ENCODE data around the gene PSMC3IP.

Gene PSMC3IP

DNA sequence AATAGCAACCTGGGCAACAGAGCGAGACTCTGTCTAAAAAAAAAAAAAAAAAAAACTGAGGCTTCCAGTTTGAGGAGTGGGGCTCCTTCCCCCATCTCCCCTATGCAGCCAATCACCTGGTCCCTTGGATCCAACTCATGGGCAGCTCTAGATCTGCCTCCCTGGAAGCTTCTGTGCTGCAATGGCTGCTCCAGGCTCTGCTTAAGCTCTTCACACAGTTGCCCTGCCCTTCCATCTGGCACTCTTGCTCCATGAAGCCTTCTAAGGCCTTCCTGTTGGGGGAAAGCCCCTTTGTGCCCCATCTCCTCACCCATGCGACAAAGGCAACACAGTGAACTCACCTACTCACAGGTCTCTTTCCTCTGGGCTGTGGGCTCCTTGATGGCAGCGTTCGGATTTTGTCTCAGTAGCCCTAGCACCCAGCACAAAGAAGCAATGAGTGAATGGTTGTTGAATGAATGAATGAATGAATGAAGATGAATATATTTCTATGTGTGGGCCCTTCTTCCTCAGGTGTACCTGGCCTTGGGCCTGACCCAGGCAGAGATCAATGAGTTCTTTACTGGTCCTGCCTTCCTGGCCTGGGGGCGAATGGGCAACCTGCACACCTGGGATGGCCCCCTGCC is 39.6 kb downstream of the PSMC3IP start:
- TF ChIP-seq EGR1 (IDR thresholded peaks at IDR 0.05) (no peak), TCF12 (IDR thresholded peaks at IDR 0.05; ENCODE audit: low read depth) (no peak), ZBTB7A (IDR thresholded peaks at IDR 0.05; ENCODE audit: low read depth) (no peak), YY1 (IDR thresholded peaks at IDR 0.05; ENCODE audit: low read depth) (no peak), FOXM1 (IDR thresholded peaks at IDR 0.05; ENCODE audit: borderline replicate concordance, low read depth) (no peak), RAD21 (IDR thresholded peaks at IDR 0.05; ENCODE audit: low read depth) (no peak), EP300 (IDR thresholded peaks at IDR 0.05; ENCODE audit: borderline replicate concordance) (no peak), TEAD4 (IDR thresholded peaks at IDR 0.05) (no peak), NFIC (IDR thresholded peaks at IDR 0.05) (no peak), CEBPB (IDR thresholded peaks at IDR 0.05) (no peak), TAF1 (IDR thresholded peaks at IDR 0.05; ENCODE audit: low read depth) (no peak), CREB1 (IDR thresholded peaks at IDR 0.05; ENCODE audit: low read depth) (no peak)
- TF ChIP-seq, protein P1, sequence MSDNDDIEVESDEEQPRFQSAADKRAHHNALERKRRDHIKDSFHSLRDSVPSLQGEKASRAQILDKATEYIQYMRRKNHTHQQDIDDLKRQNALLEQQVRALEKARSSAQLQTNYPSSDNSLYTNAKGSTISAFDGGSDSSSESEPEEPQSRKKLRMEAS (IDR thresholded peaks at IDR 0.05) = no peak
- TF ChIP-seq, protein P2, sequence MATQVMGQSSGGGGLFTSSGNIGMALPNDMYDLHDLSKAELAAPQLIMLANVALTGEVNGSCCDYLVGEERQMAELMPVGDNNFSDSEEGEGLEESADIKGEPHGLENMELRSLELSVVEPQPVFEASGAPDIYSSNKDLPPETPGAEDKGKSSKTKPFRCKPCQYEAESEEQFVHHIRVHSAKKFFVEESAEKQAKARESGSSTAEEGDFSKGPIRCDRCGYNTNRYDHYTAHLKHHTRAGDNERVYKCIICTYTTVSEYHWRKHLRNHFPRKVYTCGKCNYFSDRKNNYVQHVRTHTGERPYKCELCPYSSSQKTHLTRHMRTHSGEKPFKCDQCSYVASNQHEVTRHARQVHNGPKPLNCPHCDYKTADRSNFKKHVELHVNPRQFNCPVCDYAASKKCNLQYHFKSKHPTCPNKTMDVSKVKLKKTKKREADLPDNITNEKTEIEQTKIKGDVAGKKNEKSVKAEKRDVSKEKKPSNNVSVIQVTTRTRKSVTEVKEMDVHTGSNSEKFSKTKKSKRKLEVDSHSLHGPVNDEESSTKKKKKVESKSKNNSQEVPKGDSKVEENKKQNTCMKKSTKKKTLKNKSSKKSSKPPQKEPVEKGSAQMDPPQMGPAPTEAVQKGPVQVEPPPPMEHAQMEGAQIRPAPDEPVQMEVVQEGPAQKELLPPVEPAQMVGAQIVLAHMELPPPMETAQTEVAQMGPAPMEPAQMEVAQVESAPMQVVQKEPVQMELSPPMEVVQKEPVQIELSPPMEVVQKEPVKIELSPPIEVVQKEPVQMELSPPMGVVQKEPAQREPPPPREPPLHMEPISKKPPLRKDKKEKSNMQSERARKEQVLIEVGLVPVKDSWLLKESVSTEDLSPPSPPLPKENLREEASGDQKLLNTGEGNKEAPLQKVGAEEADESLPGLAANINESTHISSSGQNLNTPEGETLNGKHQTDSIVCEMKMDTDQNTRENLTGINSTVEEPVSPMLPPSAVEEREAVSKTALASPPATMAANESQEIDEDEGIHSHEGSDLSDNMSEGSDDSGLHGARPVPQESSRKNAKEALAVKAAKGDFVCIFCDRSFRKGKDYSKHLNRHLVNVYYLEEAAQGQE (IDR thresholded peaks at IDR 0.05; ENCODE audit: low read depth) = no peak
- TF ChIP-seq, protein P3, sequence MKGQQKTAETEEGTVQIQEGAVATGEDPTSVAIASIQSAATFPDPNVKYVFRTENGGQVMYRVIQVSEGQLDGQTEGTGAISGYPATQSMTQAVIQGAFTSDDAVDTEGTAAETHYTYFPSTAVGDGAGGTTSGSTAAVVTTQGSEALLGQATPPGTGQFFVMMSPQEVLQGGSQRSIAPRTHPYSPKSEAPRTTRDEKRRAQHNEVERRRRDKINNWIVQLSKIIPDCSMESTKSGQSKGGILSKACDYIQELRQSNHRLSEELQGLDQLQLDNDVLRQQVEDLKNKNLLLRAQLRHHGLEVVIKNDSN (IDR thresholded peaks at IDR 0.05) = no peak

DNA sequence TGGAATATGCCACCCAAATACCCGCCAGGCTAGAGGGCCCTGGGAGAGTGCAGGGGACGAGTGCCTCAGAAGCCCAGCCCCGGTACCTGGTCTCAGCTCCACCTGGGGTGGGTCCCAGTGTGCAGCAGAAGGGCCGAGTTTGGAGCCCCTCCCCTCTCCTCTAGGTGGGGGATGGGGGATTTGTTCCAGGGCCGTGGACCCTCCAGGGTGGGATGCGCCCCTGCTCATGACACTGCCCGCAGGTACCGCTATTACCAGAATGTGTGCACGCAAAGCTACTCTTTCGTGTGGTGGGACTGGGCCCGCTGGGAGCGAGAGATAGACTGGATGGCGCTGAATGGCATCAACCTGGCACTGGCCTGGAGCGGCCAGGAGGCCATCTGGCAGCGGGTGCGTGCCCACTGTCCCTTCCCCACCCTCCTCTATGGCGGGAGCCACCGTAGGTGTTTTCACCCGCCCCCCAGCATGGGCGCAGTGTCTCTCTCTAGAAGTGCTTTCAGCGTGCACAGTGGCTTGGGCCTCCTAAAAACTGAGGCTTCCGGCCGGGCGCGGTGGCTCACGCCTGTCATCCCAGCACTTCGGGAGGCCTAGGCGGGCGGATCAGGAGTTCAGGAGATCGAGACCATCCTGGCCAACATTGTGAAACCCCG is 40.2 kb downstream of the PSMC3IP start:
- no peak for TF ChIP-seq ZBTB7A (IDR thresholded peaks at IDR 0.05; ENCODE audit: low read depth)
- no peak for TF ChIP-seq TCF12 (IDR thresholded peaks at IDR 0.05; ENCODE audit: low read depth)
- TF ChIP-seq CEBPB (IDR thresholded peaks at IDR 0.05) = no peak
- no peak for TF ChIP-seq YY1 (IDR thresholded peaks at IDR 0.05; ENCODE audit: low read depth)
- no peak for TF ChIP-seq EP300 (IDR thresholded peaks at IDR 0.05; ENCODE audit: borderline replicate concordance)
- TF ChIP-seq, protein P1 (IDR thresholded peaks at IDR 0.05) = no peak
- no peak for TF ChIP-seq CREB1 (IDR thresholded peaks at IDR 0.05; ENCODE audit: low read depth)
- no peak for TF ChIP-seq TEAD4 (IDR thresholded peaks at IDR 0.05)
- TF ChIP-seq FOXM1 (IDR thresholded peaks at IDR 0.05; ENCODE audit: borderline replicate concordance, low read depth) = no peak
- no peak for TF ChIP-seq TAF1 (IDR thresholded peaks at IDR 0.05; ENCODE audit: low read depth)
- no peak for TF ChIP-seq NFIC (IDR thresholded peaks at IDR 0.05)
- TF ChIP-seq, protein P2 (IDR thresholded peaks at IDR 0.05; ENCODE audit: low read depth) = no peak
- no peak for TF ChIP-seq RAD21 (IDR thresholded peaks at IDR 0.05; ENCODE audit: low read depth)

DNA sequence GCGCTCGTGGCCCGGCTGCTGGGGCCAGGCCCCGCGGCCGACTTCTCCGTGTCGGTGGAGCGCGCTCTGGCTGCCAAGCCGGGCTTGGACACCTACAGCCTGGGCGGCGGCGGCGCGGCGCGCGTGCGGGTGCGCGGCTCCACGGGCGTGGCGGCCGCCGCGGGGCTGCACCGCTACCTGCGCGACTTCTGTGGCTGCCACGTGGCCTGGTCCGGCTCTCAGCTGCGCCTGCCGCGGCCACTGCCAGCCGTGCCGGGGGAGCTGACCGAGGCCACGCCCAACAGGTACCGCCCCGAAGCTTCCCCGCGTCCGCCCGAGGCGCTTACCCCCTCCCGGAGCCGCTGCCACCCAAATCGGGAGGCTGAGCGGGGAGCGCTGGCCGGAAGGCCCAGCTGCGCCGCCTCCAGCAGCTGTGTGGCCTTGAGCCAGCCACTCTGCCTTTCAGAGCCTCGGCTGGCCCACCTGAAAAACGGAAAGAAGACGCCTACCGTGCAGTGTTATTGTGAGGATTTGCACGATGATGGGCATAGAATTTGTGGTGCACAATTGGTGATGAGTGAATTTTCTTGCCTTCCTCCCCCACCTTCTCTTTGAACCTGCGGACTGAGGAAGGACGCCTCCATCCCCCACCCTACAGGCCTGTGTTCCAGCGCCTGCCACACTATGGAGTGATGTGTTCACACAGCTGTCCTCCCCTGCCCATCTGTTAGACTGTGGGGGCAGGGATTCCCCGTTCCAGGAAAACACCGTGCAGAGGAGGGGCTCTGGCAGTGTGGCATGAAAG is 41.0 kb downstream of the PSMC3IP start:
- TF ChIP-seq CEBPB (IDR thresholded peaks at IDR 0.05) (no peak), FOXM1 (IDR thresholded peaks at IDR 0.05; ENCODE audit: borderline replicate concordance, low read depth) (no peak), EP300 (IDR thresholded peaks at IDR 0.05; ENCODE audit: borderline replicate concordance) (no peak), TCF12 (IDR thresholded peaks at IDR 0.05; ENCODE audit: low read depth) (peak; percentile 45; the same call in 1 of the 2 replicates), TAF1 (IDR thresholded peaks at IDR 0.05; ENCODE audit: low read depth) (no peak), CREB1 (IDR thresholded peaks at IDR 0.05; ENCODE audit: low read depth) (no peak), EGR1 (IDR thresholded peaks at IDR 0.05) (no peak), NFIC (IDR thresholded peaks at IDR 0.05) (peak; percentile 72; the same call in 1 of the 2 replicates), ZBTB7A (IDR thresholded peaks at IDR 0.05; ENCODE audit: low read depth) (no peak), TEAD4 (IDR thresholded peaks at IDR 0.05) (no peak), RAD21 (IDR thresholded peaks at IDR 0.05; ENCODE audit: low read depth) (no peak), YY1 (IDR thresholded peaks at IDR 0.05; ENCODE audit: low read depth) (no peak)
- TF ChIP-seq, protein P2 (IDR thresholded peaks at IDR 0.05; ENCODE audit: low read depth) = no peak
- TF ChIP-seq, protein P1 (IDR thresholded peaks at IDR 0.05) = peak; percentile 78
- TF ChIP-seq, protein P3 (IDR thresholded peaks at IDR 0.05) = peak; percentile 69

Data from Ishikawa (cell line).